Ovary (tissue), 9 donors: Measurements from ENCODE around the gene DLX3. TPM values are rescaled to one million over a fixed set of nuclear protein-coding genes. Genes with fewer than 3 reads are reported as not detected.

ENCODE experiments used
- DNase-seq, 5 donors: peaks; one replicate each; pipeline ENCODE4 v3.0.0-alpha.2; 2019 to 2020
- H3K27ac ChIP-seq, 2 donors: fragments of 200-600 bp; one replicate each; pipeline versions ENCODE4 v1.5.1 to v1.8.0; 2019 to 2022
- H3K27me3 ChIP-seq: fragments of 200-600 bp; one replicate; pipeline ENCODE4 v1.8.0; 2022
- H3K36me3 ChIP-seq: fragments of 200-600 bp; sonication (generic); one replicate; pipeline ENCODE4 v1.5.1; 2019
- H3K4me1 ChIP-seq: one replicate; pipeline ENCODE4 v1.8.1; 2013; ENCODE audit warnings: mild to moderate bottlenecking, moderate library complexity; ENCODE audit not compliant: insufficient read depth
- H3K4me3 ChIP-seq: fragments of 200-600 bp; sonication (generic); one replicate; pipeline ENCODE4 v1.5.1; 2017
- H3K9me3 ChIP-seq, 2 donors: fragments of 200-600 bp in 1 of 2; sonication (generic) in 1 of 2; one replicate each; pipeline versions ENCODE4 v1.5.1 to v1.8.1; 2013 to 2019; ENCODE audit warnings: mild to moderate bottlenecking in 1 of 2, moderate library complexity in 1 of 2
- CTCF ChIP-seq, 3 donors: fragments of 450-650 bp in 2 of 3; fragments of 200-600 bp in 1 of 3; IDR thresholded peaks; one replicate each; pipeline versions ENCODE4 v1.5.1 to v1.8.0; 2016 to 2022; ENCODE audit warnings: antibody characterized with exemption in 3 of 3, mild to moderate bottlenecking in 1 of 3
- EP300 ChIP-seq: sonication (generic); formaldehyde crosslinking; IDR thresholded peaks from one replicate; pipeline ENCODE4 v1.6.1; 2017; ENCODE audit warnings: antibody characterized with exemption
- POLR2A ChIP-seq: fragments of 450-650 bp; IDR thresholded peaks from one replicate; pipeline ENCODE4 v1.6.1; 2017; ENCODE audit warnings: antibody characterized with exemption, mild to moderate bottlenecking, moderate library complexity
- WGBS, 3 donors: extraction: QIAGEN DNeasy Blood & Tissue Kit in 1 of 3; methylation state at CpG; one replicate each; pipeline versions ENCODE4 v1.1.5 to v1.1.7; 2013 to 2017; 5-methylcytosine and 5-hydroxymethylcytosine counted together
- intact Hi-C, 4 donors: fragments of 100-400 bp; cut with DNase I; formaldehyde crosslinking; loops; one replicate each; pipeline versions ENCODE4 v1.11.0 to v1.15.1; 2022 to 2023
- polyA plus RNA-seq, 2 donors: library from polyadenylated mRNA; stranded (reverse); fragments of 200-250 nt in 1 of 2; fragments of 350-450 nt in 1 of 2; fragmentation: Illumina TruSeq in 1 of 2; extraction: RNeasy Lipid Tissue Mini Kit (QIAGEN cat#74804) in 1 of 2; gene quantifications; one replicate each; pipeline ENCODE4 v1.2.3, GENCODE V29; 2013 to 2014
- total RNA-seq, 7 donors: library from RNA; depleted of rRNA in 2 of 7; stranded (reverse); fragments of >200 nt in 2 of 7; fragmentation: NEBNext Ultra II Directional in 3 of 7; extraction: Animal tissue kit (Norgen Biotek cat#: 25700) in 3 of 7; gene quantifications; one replicate each; pipeline versions ENCODE4 v1.1.0 to v1.2.4, GENCODE V29; 2016 to 2023
- donor health status: DM: no; HTN: no; CAD: no; lungs with moderate emphysema.
- donor health status: DM: no; HTN: no; CAD: no.
- donor health status: Bipolar disorder and iron deficiency.
- donor health status: DM: yes; HTN: yes; CAD: no.
- donor health status: DM: no; HTN: no; CAD: no.
- donor health status: DM: yes; HTN: yes; CAD: no.

Gene DLX3
- total and polyA plus RNA-seq, 9 donors = 0.10 to 1.3 (median 0.28) TPM; not detected in 1

GRCh38 chr17:50014471-50015088 is 19.6 kb upstream of the DLX3 start:
- H3K36me3 ChIP-seq = no peaks in the 10 kb centered on the region
- intact Hi-C loops = no loop called here
- H3K9me3 ChIP-seq = no peaks in the 10 kb centered on the region
- H3K4me1 ChIP-seq = no peaks in the 10 kb centered on the region
- H3K4me3 ChIP-seq = no peak overlapping the region
- 16 to 55% (median 43%) methylated on average over 1 of the region's 1 CpG for WGBS, 3 donors
- no peak overlapping the region for H3K27ac ChIP-seq
- no peak for DNase-seq
- H3K27me3 ChIP-seq = no peaks in the 10 kb centered on the region
- TF ChIP-seq EP300 = no peak
- TF ChIP-seq CTCF (IDR thresholded peaks at IDR 0.05) = no peak
- no peak for TF ChIP-seq POLR2A

GRCh38 chr17:50013079-50013478 is 18.1 kb upstream of the DLX3 start:
- Histone ChIP-seq H3K27me3 (no peaks in the 10 kb centered on the region), H3K36me3 (no peaks in the 10 kb centered on the region), H3K4me3 (no peak overlapping the region), H3K4me1 (no peaks in the 10 kb centered on the region), H3K9me3 (peaks cover 0 to 3% of the 10 kb centered on the region in 2 donors), H3K27ac (no peak overlapping the region)
- intact Hi-C loops = no loop called here
- 65 to 78% (median 71%) methylated on average over 2 of the region's 2 CpGs for WGBS, 3 donors
- no peak for DNase-seq
- TF ChIP-seq CTCF (IDR thresholded peaks at IDR 0.05) = no peak
- TF ChIP-seq EP300 = no peak
- TF ChIP-seq POLR2A = no peak

GRCh38 chr17:50009282-50009681 is 14.3 kb upstream of the DLX3 start:
- no peaks in the 10 kb centered on the region for H3K4me1 ChIP-seq
- TF ChIP-seq CTCF (IDR thresholded peaks at IDR 0.05) (no peak), POLR2A (no peak), EP300 (no peak)
- H3K4me3 ChIP-seq = no peak overlapping the region
- no peaks in the 10 kb centered on the region for H3K27me3 ChIP-seq
- intact Hi-C loops = no loop called here
- H3K9me3 ChIP-seq = peaks cover 0 to 3% of the 10 kb centered on the region in 2 donors
- no peak for DNase-seq
- H3K27ac ChIP-seq = no peak overlapping the region
- H3K36me3 ChIP-seq = no peaks in the 10 kb centered on the region
- whole genome bisulfite sequencing, 3 donors = 78 to 95% (median 85%) methylated on average over 2 of the region's 2 CpGs

GRCh38 chr17:50003911-50004310 is 8.9 kb upstream of the DLX3 start:
- Histone ChIP-seq H3K9me3 (peaks cover 0 to 1% of the 10 kb centered on the region in 2 donors), H3K4me1 (no peaks in the 10 kb centered on the region), H3K27me3 (no peaks in the 10 kb centered on the region), H3K27ac (no peak overlapping the region), H3K4me3 (no peak overlapping the region), H3K36me3 (no peaks in the 10 kb centered on the region)
- DNase-seq = no peak
- TF ChIP-seq EP300 (no peak), CTCF (IDR thresholded peaks at IDR 0.05) (no peak), POLR2A (no peak)
- intact Hi-C loops = no loop called here
- WGBS, 3 donors = 65 to 71% (median 71%) methylated on average over 4 of the region's 4 CpGs
